ENCODE results near the gene SND1. TPM values are rescaled to one million over a fixed set of nuclear protein-coding genes. Genes with fewer than 3 reads are reported as not detected.

Gene SND1
- polyA plus RNA-seq, 4 donors: 47.2 to 148 (median 92.2) TPM

DNA sequence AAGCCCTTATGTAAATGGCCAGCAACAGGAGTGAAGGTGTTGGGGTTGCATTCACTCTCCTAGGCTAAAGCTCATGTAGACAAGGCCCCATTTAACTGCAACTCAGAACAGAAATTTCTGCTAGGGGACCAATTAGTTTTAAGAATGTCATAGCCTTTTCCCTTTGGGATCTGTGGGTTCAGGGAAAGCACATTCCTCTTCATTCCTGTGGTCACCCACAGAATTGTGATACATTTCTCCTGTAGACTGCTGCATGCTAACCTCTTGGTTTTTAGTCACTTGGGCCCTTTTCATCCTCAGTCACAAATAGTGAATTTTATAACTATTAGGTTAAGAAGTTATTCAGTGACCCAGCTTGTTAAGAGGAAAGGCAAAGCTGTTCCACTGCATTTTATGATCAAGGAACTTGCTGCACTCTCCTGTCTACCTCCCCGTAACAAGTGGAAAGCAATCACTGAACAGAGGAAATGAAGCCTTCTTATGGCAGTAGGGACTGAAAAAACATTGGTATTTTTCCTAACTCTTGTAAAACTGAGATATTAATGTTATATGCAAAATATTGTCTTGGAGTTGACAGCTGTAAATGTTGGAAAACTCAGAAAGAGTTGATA, 124.9 kb downstream of the SND1 start:
- no peaks in the 10 kb centered on the region for H3K9me3 ChIP-seq (ENCODE audit: control insufficient read depth in 2 of 2, insufficient read depth in 1 of 2, low read depth in 1 of 2, low read length in 1 of 2)
- peaks cover 0 to 4% (median 0%) of the 10 kb centered on the region in 3 donors for H3K36me3 ChIP-seq (ENCODE audit: control insufficient read depth in 3 of 3, insufficient read depth in 2 of 3, low read depth in 1 of 3, low read length in 3 of 3)
- DNase-seq (no peak), FAIRE-seq (no peak)
- H3K27ac ChIP-seq (ENCODE audit: low read depth in 1 of 3, low read length in 2 of 3): no peak overlapping the region
- no peaks in the 10 kb centered on the region for H3K4me1 ChIP-seq (ENCODE audit: control insufficient read depth in 3 of 3, insufficient read depth in 2 of 3, low read depth in 1 of 3, low read length in 2 of 3)
- H3K27me3 ChIP-seq (ENCODE audit: control insufficient read depth in 3 of 3, insufficient read depth in 3 of 3, low read length in 3 of 3): no peaks in the 10 kb centered on the region
- no peak overlapping the region for H3K4me3 ChIP-seq (ENCODE audit: low read depth in 1 of 3, low read length in 3 of 3)
- 92 to 96% (median 96%) methylated on average over 1 of the region's 1 CpG for WGBS, 3 donors

DNA sequence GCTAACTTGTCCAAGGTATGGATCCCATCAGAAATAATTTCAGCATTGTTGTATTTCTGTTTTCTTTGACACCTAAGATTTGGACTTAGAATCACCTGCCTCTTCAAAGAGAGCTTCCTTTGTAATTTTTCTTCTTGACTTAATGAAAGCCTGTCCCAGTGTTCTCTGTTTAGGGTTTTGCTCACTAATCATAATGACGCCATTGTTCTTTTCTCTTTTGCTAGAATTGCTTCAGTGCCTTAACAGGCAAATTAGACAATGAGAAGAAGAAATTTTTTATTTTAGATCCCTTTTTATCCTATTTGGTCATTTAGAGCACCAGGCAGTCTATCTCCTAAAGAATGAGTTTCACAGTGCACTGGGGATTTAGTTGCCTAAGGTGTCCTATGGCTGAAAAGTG, 128.5 kb downstream of the SND1 start:
- WGBS, 3 donors: 96 to 97% (median 97%) methylated on average over 1 of the region's 1 CpG
- Histone ChIP-seq H3K27me3 (ENCODE audit: control insufficient read depth in 3 of 3, insufficient read depth in 3 of 3, low read length in 3 of 3) (no peaks in the 10 kb centered on the region), H3K9me3 (ENCODE audit: control insufficient read depth in 2 of 2, insufficient read depth in 1 of 2, low read depth in 1 of 2, low read length in 1 of 2) (no peaks in the 10 kb centered on the region), H3K27ac (ENCODE audit: low read depth in 1 of 3, low read length in 2 of 3) (no peak overlapping the region), H3K4me1 (ENCODE audit: control insufficient read depth in 3 of 3, insufficient read depth in 2 of 3, low read depth in 1 of 3, low read length in 2 of 3) (no peaks in the 10 kb centered on the region), H3K4me3 (ENCODE audit: low read depth in 1 of 3, low read length in 3 of 3) (no peak overlapping the region), H3K36me3 (ENCODE audit: control insufficient read depth in 3 of 3, insufficient read depth in 2 of 3, low read depth in 1 of 3, low read length in 3 of 3) (peaks cover 0 to 3% (median 2%) of the 10 kb centered on the region in 3 donors)
- no peak for FAIRE-seq
- DNase-seq: no peak

DNA sequence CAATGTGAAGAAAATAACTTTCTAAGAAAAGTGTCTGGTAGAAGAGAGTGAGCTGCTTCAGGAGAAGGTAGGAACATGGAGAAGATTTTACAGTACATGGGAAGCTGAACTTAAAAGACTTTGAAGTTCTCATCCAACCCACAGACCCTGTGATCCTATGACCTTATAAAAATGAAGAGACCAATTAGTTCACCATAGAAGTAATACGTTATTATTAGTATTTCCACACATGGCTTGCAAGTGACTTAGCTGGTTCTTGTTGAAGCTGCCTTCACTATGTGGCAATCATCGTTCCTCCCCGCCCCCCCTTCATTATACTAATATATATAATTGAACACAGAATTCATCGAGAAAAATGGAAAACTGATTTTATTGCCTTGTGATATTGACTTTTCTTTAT, 129.1 kb downstream of the SND1 start:
- Histone ChIP-seq H3K36me3 (ENCODE audit: control insufficient read depth in 3 of 3, insufficient read depth in 2 of 3, low read depth in 1 of 3, low read length in 3 of 3) (peaks cover 0 to 3% (median 2%) of the 10 kb centered on the region in 3 donors), H3K4me3 (ENCODE audit: low read depth in 1 of 3, low read length in 3 of 3) (no peak overlapping the region), H3K27me3 (ENCODE audit: control insufficient read depth in 3 of 3, insufficient read depth in 3 of 3, low read length in 3 of 3) (no peaks in the 10 kb centered on the region), H3K9me3 (ENCODE audit: control insufficient read depth in 2 of 2, insufficient read depth in 1 of 2, low read depth in 1 of 2, low read length in 1 of 2) (no peaks in the 10 kb centered on the region), H3K27ac (ENCODE audit: low read depth in 1 of 3, low read length in 2 of 3) (no peak overlapping the region), H3K4me1 (ENCODE audit: control insufficient read depth in 3 of 3, insufficient read depth in 2 of 3, low read depth in 1 of 3, low read length in 2 of 3) (no peaks in the 10 kb centered on the region)
- DNase-seq: no peak
- FAIRE-seq: no peak
- WGBS, 3 donors: 57 to 68% (median 66%) methylated on average over 4 of the region's 4 CpGs

DNA sequence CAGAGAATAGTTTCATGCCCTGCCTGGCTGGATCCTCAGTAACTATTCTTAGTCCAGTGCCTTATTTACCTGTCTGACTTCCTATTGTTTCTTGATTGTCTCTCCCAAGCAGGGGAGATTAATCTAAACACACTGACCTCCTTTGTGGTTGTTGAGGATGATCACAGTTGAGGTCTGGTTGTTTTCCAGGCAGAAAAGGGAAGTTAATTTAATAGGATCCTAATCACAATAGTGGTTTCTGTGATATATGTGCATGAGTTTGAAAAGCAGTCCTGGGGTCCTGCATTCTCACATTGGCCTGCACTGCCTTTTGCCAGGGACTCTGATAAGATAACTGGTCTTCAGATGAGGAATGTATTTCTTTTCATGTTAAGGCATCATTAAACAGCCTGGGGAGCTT, 130.1 kb downstream of the SND1 start:
- H3K27me3 ChIP-seq (ENCODE audit: control insufficient read depth in 3 of 3, insufficient read depth in 3 of 3, low read length in 3 of 3): no peaks in the 10 kb centered on the region
- no peak for DNase-seq
- H3K9me3 ChIP-seq (ENCODE audit: control insufficient read depth in 2 of 2, insufficient read depth in 1 of 2, low read depth in 1 of 2, low read length in 1 of 2): no peaks in the 10 kb centered on the region
- FAIRE-seq: no peak
- H3K36me3 ChIP-seq (ENCODE audit: control insufficient read depth in 3 of 3, insufficient read depth in 2 of 3, low read depth in 1 of 3, low read length in 3 of 3): peaks cover 0 to 3% (median 2%) of the 10 kb centered on the region in 3 donors
- H3K4me3 ChIP-seq (ENCODE audit: low read depth in 1 of 3, low read length in 3 of 3): no peak overlapping the region
- H3K4me1 ChIP-seq (ENCODE audit: control insufficient read depth in 3 of 3, insufficient read depth in 2 of 3, low read depth in 1 of 3, low read length in 2 of 3): peaks cover 0 to under 1% (median 0%) of the 10 kb centered on the region in 3 donors
- no peak overlapping the region for H3K27ac ChIP-seq (ENCODE audit: low read depth in 1 of 3, low read length in 2 of 3)

DNA sequence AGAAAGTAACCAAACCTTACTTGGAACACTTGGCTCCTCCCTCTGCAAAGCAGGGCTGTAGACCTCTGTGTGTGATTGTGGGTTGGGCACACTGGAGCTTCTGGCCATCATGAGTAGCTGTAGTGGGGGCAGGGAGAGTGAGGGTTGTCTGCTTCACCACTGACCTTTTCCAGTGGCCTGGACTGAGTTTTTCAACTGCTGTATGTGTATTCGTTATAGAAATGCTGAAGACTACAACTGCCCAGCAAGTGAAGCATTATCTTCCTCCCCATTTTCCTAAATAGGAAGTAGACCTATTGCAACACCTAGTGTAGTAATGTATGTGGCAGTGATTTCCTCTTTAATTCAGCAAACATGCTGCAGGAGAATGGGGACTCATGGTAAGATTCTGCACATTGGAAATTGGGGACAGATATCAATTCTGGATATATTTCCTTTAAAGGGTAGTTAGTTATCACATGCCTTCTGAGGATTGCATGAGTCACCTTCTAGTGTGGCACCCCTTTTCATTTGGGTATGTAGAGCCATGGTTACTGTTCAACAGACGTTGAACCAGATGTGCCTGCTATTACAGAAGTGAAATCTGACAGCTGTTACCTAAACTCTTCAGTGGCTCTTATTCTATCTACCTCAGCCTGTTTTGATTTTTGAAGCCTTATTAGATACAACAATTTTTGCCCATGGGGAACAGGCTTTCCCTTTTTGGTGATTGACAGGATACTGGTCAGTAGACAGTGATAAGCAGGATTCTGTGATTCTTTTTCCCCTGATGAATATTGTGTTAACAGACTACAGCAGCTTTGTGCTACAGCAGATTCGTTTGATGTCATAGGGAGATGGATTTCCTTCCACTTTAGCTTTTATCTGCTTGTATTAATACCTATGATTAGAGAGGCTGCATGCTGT, 130.9 kb downstream of the SND1 start:
- 67 to 75% (median 71%) methylated on average over 3 of the region's 3 CpGs for WGBS, 3 donors
- no peak for FAIRE-seq
- H3K27ac ChIP-seq (ENCODE audit: low read depth in 1 of 3, low read length in 2 of 3): no peak overlapping the region
- peaks cover 0 to 3% (median 2%) of the 10 kb centered on the region in 3 donors for H3K36me3 ChIP-seq (ENCODE audit: control insufficient read depth in 3 of 3, insufficient read depth in 2 of 3, low read depth in 1 of 3, low read length in 3 of 3)
- no peaks in the 10 kb centered on the region for H3K9me3 ChIP-seq (ENCODE audit: control insufficient read depth in 2 of 2, insufficient read depth in 1 of 2, low read depth in 1 of 2, low read length in 1 of 2)
- H3K4me3 ChIP-seq (ENCODE audit: low read depth in 1 of 3, low read length in 3 of 3): no peak overlapping the region
- no peak for DNase-seq
- no peaks in the 10 kb centered on the region for H3K27me3 ChIP-seq (ENCODE audit: control insufficient read depth in 3 of 3, insufficient read depth in 3 of 3, low read length in 3 of 3)
- H3K4me1 ChIP-seq (ENCODE audit: control insufficient read depth in 3 of 3, insufficient read depth in 2 of 3, low read depth in 1 of 3, low read length in 2 of 3): peaks cover 0 to 2% (median 0%) of the 10 kb centered on the region in 3 donors

DNA sequence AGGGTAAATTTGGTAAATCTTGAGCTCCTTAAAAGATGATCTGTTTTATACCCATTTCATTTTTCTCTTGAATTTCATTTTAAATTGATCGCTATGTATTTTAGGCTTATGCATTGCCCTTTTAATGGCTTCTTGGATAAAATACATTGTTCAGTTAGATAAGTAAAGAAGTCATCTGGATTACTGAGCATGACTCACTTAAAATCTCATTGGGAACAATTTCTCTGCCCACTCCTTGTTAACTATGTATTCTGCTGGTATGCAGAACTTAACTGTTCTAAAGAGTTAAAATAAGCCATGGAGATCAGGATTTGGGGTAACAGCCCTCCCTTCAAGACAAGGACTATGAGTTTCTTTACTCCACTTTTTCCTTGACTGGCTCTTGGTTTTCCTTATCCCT, 134.2 kb downstream of the SND1 start:
- Histone ChIP-seq H3K27ac (ENCODE audit: low read depth in 1 of 3, low read length in 2 of 3) (no peak overlapping the region), H3K27me3 (ENCODE audit: control insufficient read depth in 3 of 3, insufficient read depth in 3 of 3, low read length in 3 of 3) (no peaks in the 10 kb centered on the region), H3K4me3 (ENCODE audit: low read depth in 1 of 3, low read length in 3 of 3) (no peak overlapping the region), H3K4me1 (ENCODE audit: control insufficient read depth in 3 of 3, insufficient read depth in 2 of 3, low read depth in 1 of 3, low read length in 2 of 3) (peaks cover 0 to 2% (median 0%) of the 10 kb centered on the region in 3 donors), H3K36me3 (ENCODE audit: control insufficient read depth in 3 of 3, insufficient read depth in 2 of 3, low read depth in 1 of 3, low read length in 3 of 3) (peaks cover 0 to 7% (median 2%) of the 10 kb centered on the region in 3 donors), H3K9me3 (ENCODE audit: control insufficient read depth in 2 of 2, insufficient read depth in 1 of 2, low read depth in 1 of 2, low read length in 1 of 2) (no peaks in the 10 kb centered on the region)
- WGBS, 3 donors: 98 to 100% (median 100%) methylated on average over 1 of the region's 1 CpG
- FAIRE-seq: no peak
- DNase-seq: no peak

DNA sequence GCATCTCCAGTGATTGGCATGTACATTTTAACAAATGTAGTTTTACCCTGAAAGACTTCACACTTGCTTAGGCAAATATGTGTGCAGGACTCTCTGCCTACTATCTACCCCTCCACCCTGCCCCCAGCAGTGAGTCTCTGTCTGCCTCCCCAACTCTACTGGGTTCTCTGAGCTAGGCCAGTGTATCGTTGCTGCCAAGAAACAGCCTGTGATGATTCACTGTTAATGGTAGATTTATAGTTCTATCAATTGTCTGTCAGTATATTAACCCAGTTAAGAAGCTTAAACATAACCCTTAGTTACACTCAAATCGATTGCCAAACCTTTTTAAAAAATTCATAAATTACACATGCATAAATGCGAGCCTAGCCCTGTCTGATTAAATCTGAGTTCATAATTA, 137.0 kb downstream of the SND1 start:
- no peaks in the 10 kb centered on the region for H3K27me3 ChIP-seq (ENCODE audit: control insufficient read depth in 3 of 3, insufficient read depth in 3 of 3, low read length in 3 of 3)
- H3K4me3 ChIP-seq (ENCODE audit: low read depth in 1 of 3, low read length in 3 of 3): no peak overlapping the region
- no peak overlapping the region for H3K27ac ChIP-seq (ENCODE audit: low read depth in 1 of 3, low read length in 2 of 3)
- H3K4me1 ChIP-seq (ENCODE audit: control insufficient read depth in 3 of 3, insufficient read depth in 2 of 3, low read depth in 1 of 3, low read length in 2 of 3): peaks cover 0 to 2% (median 0%) of the 10 kb centered on the region in 3 donors
- peaks cover 0 to 8% (median 2%) of the 10 kb centered on the region in 3 donors for H3K36me3 ChIP-seq (ENCODE audit: control insufficient read depth in 3 of 3, insufficient read depth in 2 of 3, low read depth in 1 of 3, low read length in 3 of 3)
- no peak for FAIRE-seq
- no peaks in the 10 kb centered on the region for H3K9me3 ChIP-seq (ENCODE audit: control insufficient read depth in 2 of 2, insufficient read depth in 1 of 2, low read depth in 1 of 2, low read length in 1 of 2)
- 88 to 92% (median 91%) methylated on average over 3 of the region's 3 CpGs for WGBS, 3 donors
- no peak for DNase-seq

DNA sequence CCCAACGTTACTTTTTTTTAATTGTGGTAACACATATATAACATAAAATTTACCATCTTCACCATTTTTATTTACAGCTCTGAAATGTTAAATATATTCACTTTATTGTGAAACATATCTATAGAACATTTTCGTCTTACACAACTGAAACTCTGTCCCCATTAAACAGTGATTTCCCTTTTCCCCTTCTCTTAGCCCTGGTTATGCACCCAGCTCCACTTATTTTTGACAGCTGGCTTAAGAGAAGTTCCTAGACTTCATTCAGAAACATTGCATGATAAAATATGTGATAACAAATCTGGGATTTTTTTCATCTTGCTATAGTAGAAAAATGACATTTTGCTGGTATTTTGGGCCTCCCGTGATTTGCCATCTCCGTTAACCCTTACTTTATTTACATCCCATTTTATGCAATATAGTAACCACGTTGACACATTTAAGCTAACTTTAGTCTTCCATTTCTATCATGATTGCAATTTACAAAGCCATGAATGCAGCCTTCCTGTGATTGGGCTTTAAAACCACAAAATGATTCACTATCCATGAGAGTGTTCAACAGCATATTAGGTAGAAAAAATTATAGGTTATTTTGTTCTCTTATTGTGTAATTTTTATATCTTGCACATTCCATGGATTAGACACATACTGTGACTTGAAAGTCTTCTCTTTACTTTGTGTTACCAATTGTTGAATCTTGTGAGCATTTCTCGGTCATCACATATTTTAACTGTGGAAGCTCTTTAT, 139.6 kb downstream of the SND1 start:
- DNase-seq (no peak), FAIRE-seq (no peak)
- H3K36me3 ChIP-seq (ENCODE audit: control insufficient read depth in 3 of 3, insufficient read depth in 2 of 3, low read depth in 1 of 3, low read length in 3 of 3): peaks cover 0 to 5% (median 0%) of the 10 kb centered on the region in 3 donors
- no peaks in the 10 kb centered on the region for H3K9me3 ChIP-seq (ENCODE audit: control insufficient read depth in 2 of 2, insufficient read depth in 1 of 2, low read depth in 1 of 2, low read length in 1 of 2)
- H3K4me3 ChIP-seq (ENCODE audit: low read depth in 1 of 3, low read length in 3 of 3): no peak overlapping the region
- H3K27ac ChIP-seq (ENCODE audit: low read depth in 1 of 3, low read length in 2 of 3): no peak overlapping the region
- H3K4me1 ChIP-seq (ENCODE audit: control insufficient read depth in 3 of 3, insufficient read depth in 2 of 3, low read depth in 1 of 3, low read length in 2 of 3): peaks cover 0 to 2% (median 0%) of the 10 kb centered on the region in 3 donors
- 90 to 94% (median 93%) methylated on average over 6 of the region's 6 CpGs for WGBS, 3 donors
- no peaks in the 10 kb centered on the region for H3K27me3 ChIP-seq (ENCODE audit: control insufficient read depth in 3 of 3, insufficient read depth in 3 of 3, low read length in 3 of 3)
